ENCODE data around the gene EHD1. TPM values are rescaled to one million over a fixed set of nuclear protein-coding genes. Genes with fewer than 3 reads are reported as not detected.
A peak's percentile ranks its signal among the peaks of the same experiment; 100 is the strongest.

EHD1 gene
- total and polyA plus RNA-seq, 9 of the 15 experiments (the other 6 are each of a cell fraction or from before 2014, with no cell fraction given), result 0.46 to 65.0 (median 16.4) TPM

DNA sequence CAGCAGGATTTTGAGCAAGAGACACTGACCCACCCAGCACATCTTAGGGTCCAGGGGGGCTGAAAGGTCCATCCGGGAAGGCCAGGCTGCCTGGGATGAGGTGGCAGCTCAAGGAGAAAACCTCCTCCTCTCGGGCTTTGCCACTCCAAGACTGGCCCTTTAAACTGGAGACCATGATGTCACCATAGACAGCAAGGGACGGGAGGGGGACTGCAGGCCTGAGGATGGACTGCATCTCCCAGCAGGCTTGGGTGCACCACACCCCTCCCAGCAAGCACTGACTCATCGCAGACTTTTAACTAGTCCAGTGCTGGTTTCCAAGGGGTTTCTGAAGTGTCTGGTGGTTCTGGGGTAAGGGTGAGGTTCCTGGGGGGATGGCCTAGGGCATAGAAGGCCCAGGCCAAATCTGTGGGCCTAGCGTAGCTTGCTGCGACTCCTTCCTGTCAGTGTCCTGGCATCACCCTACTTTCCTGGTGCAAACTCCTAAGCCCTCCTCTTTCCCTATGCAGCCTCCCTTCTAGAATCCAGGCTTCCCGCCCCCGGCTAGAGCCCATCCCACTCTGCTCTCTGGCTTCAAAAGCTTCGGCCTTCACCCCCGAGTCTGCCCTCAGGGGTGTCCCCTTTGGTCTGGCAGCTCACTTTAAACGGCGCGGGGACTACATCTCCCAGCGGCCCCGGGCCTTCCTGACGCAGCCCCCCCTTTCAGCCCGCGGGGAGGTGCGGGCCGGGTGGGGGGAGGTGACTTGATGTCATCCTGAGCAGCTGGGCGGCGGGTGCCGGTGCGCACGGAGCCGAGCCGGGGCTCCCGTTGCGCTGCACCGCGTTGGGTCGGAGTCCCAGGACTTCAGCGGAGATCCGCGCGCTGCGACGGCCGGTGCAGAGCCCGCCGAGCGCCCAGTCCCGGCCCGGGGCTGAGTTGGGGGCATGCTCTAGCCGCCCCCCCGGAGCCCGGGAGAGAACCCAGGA is 45.8 kb upstream of the EHD1 start, which contains the start of gene PPP2R5B (continued):
- TF ChIP-seq, protein P1, sequence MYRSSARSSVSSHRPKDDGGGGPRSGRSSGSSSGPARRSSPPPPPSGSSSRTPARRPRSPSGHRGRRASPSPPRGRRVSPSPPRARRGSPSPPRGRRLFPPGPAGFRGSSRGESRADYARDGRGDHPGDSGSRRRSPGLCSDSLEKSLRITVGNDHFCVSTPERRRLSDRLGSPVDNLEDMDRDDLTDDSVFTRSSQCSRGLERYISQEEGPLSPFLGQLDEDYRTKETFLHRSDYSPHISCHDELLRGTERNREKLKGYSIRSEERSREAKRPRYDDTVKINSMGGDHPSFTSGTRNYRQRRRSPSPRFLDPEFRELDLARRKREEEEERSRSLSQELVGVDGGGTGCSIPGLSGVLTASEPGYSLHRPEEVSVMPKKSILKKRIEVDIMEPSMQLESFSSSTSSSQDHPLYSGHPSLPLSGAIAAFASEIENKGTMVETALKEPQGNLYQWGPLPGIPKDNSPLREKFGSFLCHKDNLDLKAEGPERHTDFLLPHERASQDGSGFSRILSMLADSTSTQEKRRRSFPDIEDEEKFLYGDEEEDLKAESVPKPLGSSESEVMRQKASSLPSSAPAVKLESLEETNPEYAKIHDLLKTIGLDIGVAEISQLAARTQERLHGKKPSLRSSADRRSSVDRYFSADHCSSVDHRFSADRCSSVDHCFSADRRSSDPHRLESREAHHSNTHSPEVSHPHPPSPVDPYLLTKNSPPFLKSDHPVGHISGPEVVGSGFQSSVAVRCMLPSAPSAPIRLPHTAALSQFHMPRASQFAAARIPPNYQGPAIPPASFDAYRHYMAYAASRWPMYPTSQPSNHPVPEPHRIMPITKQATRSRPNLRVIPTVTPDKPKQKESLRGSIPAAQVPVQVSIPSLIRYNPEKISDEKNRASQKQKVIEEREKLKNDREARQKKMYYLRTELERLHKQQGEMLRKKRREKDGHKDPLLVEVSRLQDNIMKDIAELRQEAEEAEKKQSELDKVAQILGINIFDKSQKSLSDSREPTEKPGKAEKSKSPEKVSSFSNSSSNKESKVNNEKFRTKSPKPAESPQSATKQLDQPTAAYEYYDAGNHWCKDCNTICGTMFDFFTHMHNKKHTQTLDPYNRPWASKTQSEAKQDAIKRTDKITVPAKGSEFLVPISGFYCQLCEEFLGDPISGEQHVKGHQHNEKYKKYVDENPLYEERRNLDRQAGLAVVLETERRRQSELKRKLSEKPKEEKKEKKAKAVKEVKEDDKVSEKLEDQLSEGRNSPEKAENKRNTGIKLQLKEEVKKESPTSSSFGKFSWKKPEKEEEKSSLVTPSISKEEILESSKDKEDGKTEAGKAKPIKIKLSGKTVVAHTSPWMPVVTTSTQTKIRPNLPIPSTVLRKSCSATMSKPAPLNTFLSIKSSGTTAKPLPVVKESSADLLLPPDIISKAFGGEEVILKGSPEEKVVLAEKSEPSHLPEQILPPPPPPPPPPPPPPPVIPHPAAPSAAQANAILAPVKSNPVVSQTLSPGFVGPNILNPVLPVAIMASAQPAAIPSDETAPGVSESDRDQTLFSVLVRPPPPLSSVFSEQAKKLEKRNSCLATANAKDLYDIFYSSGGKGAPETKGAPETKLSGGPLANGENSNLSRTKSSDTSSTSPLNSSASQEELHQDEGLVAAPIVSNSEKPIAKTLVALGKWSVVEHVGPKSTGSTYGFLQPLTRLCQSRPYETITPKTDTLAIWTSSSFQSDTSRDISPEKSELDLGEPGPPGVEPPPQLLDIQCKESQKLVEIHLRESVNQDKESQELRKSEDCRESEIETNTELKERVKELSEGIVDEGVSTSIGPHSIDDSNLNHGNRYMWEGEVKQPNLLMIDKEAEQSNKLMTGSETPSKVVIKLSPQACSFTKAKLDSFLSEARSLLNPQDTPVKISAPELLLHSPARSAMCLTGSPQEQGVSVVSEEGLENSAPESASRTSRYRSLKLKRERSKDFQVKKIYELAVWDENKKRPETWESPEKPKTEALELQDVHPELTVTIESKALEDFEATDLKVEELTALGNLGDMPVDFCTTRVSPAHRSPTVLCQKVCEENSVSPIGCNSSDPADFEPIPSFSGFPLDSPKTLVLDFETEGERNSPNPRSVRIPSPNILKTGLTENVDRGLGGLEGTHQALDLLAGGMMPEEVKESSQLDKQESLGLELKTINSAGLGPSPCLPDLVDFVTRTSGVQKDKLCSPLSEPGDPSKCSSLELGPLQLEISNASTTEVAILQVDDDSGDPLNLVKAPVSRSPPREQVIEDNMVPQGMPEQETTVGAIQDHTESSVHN (IDR thresholded peaks at IDR 0.05; ENCODE audit: borderline replicate concordance in 1 of 2, low read depth in 1 of 2), result 0 out of 4 replicates have a peak, but pooled peaks of 1 of the 2 experiments have one; percentile 50
- TF ChIP-seq, protein P2, sequence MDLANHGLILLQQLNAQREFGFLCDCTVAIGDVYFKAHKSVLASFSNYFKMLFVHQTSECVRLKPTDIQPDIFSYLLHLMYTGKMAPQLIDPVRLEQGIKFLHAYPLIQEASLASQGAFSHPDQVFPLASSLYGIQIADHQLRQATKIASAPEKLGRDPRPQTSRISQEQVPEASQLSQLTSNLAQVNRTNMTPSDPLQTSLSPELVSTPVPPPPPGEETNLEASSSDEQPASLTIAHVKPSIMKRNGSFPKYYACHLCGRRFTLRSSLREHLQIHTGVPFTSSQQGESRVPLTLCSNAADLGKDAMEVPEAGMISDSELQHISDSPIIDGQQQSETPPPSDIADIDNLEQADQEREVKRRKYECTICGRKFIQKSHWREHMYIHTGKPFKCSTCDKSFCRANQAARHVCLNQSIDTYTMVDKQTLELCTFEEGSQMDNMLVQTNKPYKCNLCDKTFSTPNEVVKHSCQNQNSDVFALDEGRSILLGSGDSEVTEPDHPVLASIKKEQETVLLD (IDR thresholded peaks at IDR 0.05), result peak; percentile 69
- TF ChIP-seq PML (IDR thresholded peaks at IDR 0.05; ENCODE audit: low read length) (peak; percentile 14; the same call in 1 of the 2 replicates), SOX6 (IDR thresholded peaks at IDR 0.05) (0 out of 2 replicates have a peak, but pooled peaks have one; percentile 14), MXI1 (IDR thresholded peaks at IDR 0.05; ENCODE audit: low read depth, low read length) (peak; percentile 39; the same call in 1 of the 2 replicates), ESRRA (IDR thresholded peaks at IDR 0.05; ENCODE audit: borderline replicate concordance, low read depth) (peak; percentile 27), PTBP1 (IDR thresholded peaks at IDR 0.05; ENCODE audit: low read depth, low read length) (no peak)

All from K562 (cell line).